A549 (cell line): ENCODE data around the gene FOXRED1. TPM values are rescaled to one million over a fixed set of nuclear protein-coding genes. Genes with fewer than 3 reads are reported as not detected.

Experiments used
- ATAC-seq, 2 experiments: fragments of 200-7000 bp in 1 of 2; fragments of >200 bp in 1 of 2; cut with Nextera tagmentation in 1 of 2; cut with Tn5 transposase in 1 of 2; 3 replicates each; pipeline versions ENCODE4 v1.8.0 to v1.9.1; 2018 to 2020; ENCODE audit warnings: mild to moderate bottlenecking in 1 of 2, moderate library complexity in 1 of 2
- CTCF ChIA-PET: fragments of 300-600 bp; sonication (Branson Sonifier 250); formaldehyde crosslinking; extraction: SDS; loops from one replicate; lab custom pipeline; 2021; ENCODE audit warnings: antibody characterized with exemption, inconsistent platforms; lab: Yijun Ruan, JAX
- POLR2A ChIA-PET: fragments of 350-600 bp; formaldehyde crosslinking; extraction: SDS; loops from one replicate; lab custom pipeline; 2021; ENCODE audit warnings: antibody characterized with exemption, inconsistent platforms; lab: Yijun Ruan, JAX
- DNase-seq, 2 experiments: peaks; one replicate each; pipeline versions ENCODE4 v3.0.0 to v3.0.0-alpha.2; 2011 to 2016; ENCODE audit warnings: low read depth in 1 of 2, low spot score in 1 of 2
- FAIRE-seq: peaks from 2 replicates; lab custom pipeline; 2011; peaks lifted over from hg19 to GRCh38; lab: Jason Lieb, UNC
- H3K27ac ChIP-seq, 2 experiments: fragments of >200 bp; sonication (Bioruptor Twin); formaldehyde crosslinking; 3 replicates each; pipeline ENCODE4 v1.5.1; 2016 to 2017
- H3K4me1 ChIP-seq: fragments of >200 bp; sonication (Bioruptor Twin); formaldehyde crosslinking; 3 replicates; pipeline ENCODE4 v1.6.1; 2016
- H3K4me2 ChIP-seq: fragments of >200 bp; sonication (Bioruptor Twin); formaldehyde crosslinking; 3 replicates; pipeline ENCODE4 v1.6.1; 2016
- H3K4me3 ChIP-seq: fragments of >200 bp; sonication (Bioruptor Twin); formaldehyde crosslinking; 3 replicates; pipeline ENCODE4 v1.5.1; 2016
- H3K9me3 ChIP-seq: fragments of >200 bp; sonication (Bioruptor Twin); formaldehyde crosslinking; 3 replicates; pipeline ENCODE4 v1.6.1; 2016
- EHF ChIP-seq: fragments of 250-450 bp; sonication (Bioruptor Pico); IDR thresholded peaks from 2 replicates; pipeline ENCODE4 v1.5.0; 2020; ENCODE audit warnings: mild to moderate bottlenecking
- FOSB ChIP-seq: fragments of 250-450 bp; sonication (Bioruptor Pico); IDR thresholded peaks from 2 replicates; pipeline ENCODE4 v1.5.0; 2020; ENCODE audit warnings: mild to moderate bottlenecking, moderate library complexity
- HMGXB4 ChIP-seq: fragments of 250-450 bp; sonication (Bioruptor Pico); IDR thresholded peaks from 2 replicates; pipeline ENCODE4 v1.5.0; 2021; ENCODE audit warnings: mild to moderate bottlenecking, moderate library complexity, borderline replicate concordance
- JUN ChIP-seq, 2 experiments: fragments of >200 bp; sonication (Bioruptor Twin); formaldehyde crosslinking; IDR thresholded peaks; 2 replicates in 1 of 2; 3 replicates in 1 of 2; pipeline ENCODE4 v1.6.1; 2016 to 2017
- JUNB ChIP-seq: fragments of >200 bp; sonication (Bioruptor Twin); formaldehyde crosslinking; IDR thresholded peaks from 2 replicates; pipeline ENCODE4 v1.6.1; 2016
- KDM1A ChIP-seq: fragments of 200-600 bp; sonication (generic); IDR thresholded peaks from 2 replicates; pipeline ENCODE4 v1.6.1; 2016; ENCODE audit warnings: low read depth, mild to moderate bottlenecking
- MAZ ChIP-seq: fragments of 150-350 bp; IDR thresholded peaks from 2 replicates; pipeline ENCODE4 v1.6.1; 2014; ENCODE audit warnings: antibody characterized with exemption, low read depth, low read length, borderline replicate concordance
- MYC ChIP-seq: IDR thresholded peaks from 2 replicates; pipeline ENCODE4 v1.6.1; 2012; ENCODE audit warnings: mild to moderate bottlenecking, inconsistent platforms, low read length, improper control_type of control experiment, borderline replicate concordance
- RARB ChIP-seq: fragments of 250-450 bp; sonication (Bioruptor Pico); IDR thresholded peaks from 2 replicates; pipeline ENCODE4 v1.8.0; 2021; ENCODE audit warnings: mild to moderate bottlenecking, moderate library complexity
- RFX5 ChIP-seq: fragments of 450-650 bp; IDR thresholded peaks from 2 replicates; pipeline ENCODE4 v1.7.1; 2014; ENCODE audit warnings: antibody characterized with exemption, mild to moderate bottlenecking, moderate library complexity
- RNF2 ChIP-seq: fragments of 200-600 bp; sonication (generic); IDR thresholded peaks from 2 replicates; pipeline ENCODE4 v1.6.1; 2016; ENCODE audit warnings: low read depth, mild to moderate bottlenecking, antibody characterized with exemption, moderate library complexity, borderline replicate concordance
- SREBF2 ChIP-seq: fragments of 450-650 bp; IDR thresholded peaks from 2 replicates; pipeline ENCODE4 v1.6.1; 2014; ENCODE audit warnings: mild to moderate bottlenecking, moderate library complexity
- TP53 ChIP-seq: fragments of 250-450 bp; sonication (Bioruptor Pico); IDR thresholded peaks from 2 replicates; pipeline ENCODE4 v1.5.0; 2021; ENCODE audit warnings: mild to moderate bottlenecking, moderate library complexity
- ZNF302 ChIP-seq: fragments of 250-450 bp; sonication (Bioruptor Pico); IDR thresholded peaks from 2 replicates; pipeline ENCODE4 v1.9.0; 2021; ENCODE audit warnings: inconsistent platforms, mild to moderate bottlenecking, moderate library complexity
- ZSCAN20 ChIP-seq: fragments of 250-450 bp; sonication (Bioruptor Pico); IDR thresholded peaks from 2 replicates; pipeline ENCODE4 v1.8.0; 2022; ENCODE audit warnings: mild to moderate bottlenecking, moderate library complexity
- WGBS: methylation state at CpG from one replicate; pipeline ENCODE4 v1.1.6; 2017; ENCODE audit errors: missing lambda C conversion rate; 5-methylcytosine and 5-hydroxymethylcytosine counted together
- polyA plus RNA-seq, 4 experiments: library from polyadenylated mRNA; depleted of rRNA in 3 of 4; stranded (reverse); fragments of >200 nt; fragmentation: RNase III in 1 of 4; extraction: RNeasy Plus Mini Kit Qiagen cat#74134 plus additional on column Dnase treatment in 1 of 4; gene quantifications; 2 replicates in 3 of 4; 3 replicates in 1 of 4; pipeline ENCODE4 v1.2.3, GENCODE V29; 2011 to 2017
- TF ChIP-seq, protein P1 (sequence below): fragments of >200 bp; sonication (Bioruptor Twin); formaldehyde crosslinking; IDR thresholded peaks from 3 replicates; pipeline ENCODE4 v1.6.1; 2016
- TF ChIP-seq, protein P2 (sequence below): fragments of >200 bp; sonication (Bioruptor Twin); formaldehyde crosslinking; IDR thresholded peaks from 2 replicates; pipeline ENCODE4 v1.6.1; 2016
- TF ChIP-seq, protein P3 (sequence below): fragments of 450-650 bp; IDR thresholded peaks from 2 replicates; pipeline ENCODE4 v1.6.1; 2014; ENCODE audit warnings: antibody characterized with exemption

FOXRED1 gene
- polyA plus RNA-seq, 2 of the 4 experiments (the other 2 are of a cell fraction), result 22.7 to 28.9 TPM

DNA sequence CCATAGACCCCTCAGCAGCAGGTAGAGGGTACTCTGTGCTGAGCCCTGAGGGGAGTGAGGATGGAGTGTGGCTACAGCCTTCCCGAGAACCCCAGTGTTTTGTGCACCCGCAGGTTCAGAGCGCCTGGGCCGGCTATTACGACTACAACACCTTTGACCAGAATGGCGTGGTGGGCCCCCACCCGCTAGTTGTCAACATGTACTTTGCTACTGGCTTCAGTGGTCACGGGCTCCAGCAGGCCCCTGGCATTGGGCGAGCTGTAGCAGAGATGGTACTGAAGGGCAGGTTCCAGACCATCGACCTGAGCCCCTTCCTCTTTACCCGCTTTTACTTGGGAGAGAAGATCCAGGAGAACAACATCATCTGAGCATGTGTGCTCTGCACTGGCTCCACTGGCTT is 8.4 kb downstream of the FOXRED1 start:
- ChIA-PET CTCF (no interaction called here), POLR2A (no interaction called here)
- Histone ChIP-seq H3K4me2 (no peak overlapping the region), H3K4me3 (no peak overlapping the region), H3K4me1 (0 out of 3 replicates have a peak, but pooled peaks cover 2% of the 10 kb centered on the region), H3K9me3 (no peaks in the 10 kb centered on the region), H3K27ac (no peak overlapping the region; a peak in 1 of 6 replicates)
- DNase-seq (no peak), ATAC-seq (no peak), FAIRE-seq (no peak)
- 94% methylated on average over 4 of the region's 11 CpGs for WGBS
- TF ChIP-seq FOSB (CRISPR knock-in tag), result no peak
- TF ChIP-seq RFX5, result no peak
- TF ChIP-seq, protein P1, sequence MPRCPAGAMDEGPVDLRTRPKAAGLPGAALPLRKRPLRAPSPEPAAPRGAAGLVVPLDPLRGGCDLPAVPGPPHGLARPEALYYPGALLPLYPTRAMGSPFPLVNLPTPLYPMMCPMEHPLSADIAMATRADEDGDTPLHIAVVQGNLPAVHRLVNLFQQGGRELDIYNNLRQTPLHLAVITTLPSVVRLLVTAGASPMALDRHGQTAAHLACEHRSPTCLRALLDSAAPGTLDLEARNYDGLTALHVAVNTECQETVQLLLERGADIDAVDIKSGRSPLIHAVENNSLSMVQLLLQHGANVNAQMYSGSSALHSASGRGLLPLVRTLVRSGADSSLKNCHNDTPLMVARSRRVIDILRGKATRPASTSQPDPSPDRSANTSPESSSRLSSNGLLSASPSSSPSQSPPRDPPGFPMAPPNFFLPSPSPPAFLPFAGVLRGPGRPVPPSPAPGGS, result no peak
- TF ChIP-seq JUNB, result no peak
- no peak for TF ChIP-seq HMGXB4 (CRISPR knock-in tag)
- no peak for TF ChIP-seq MYC
- no peak for TF ChIP-seq ZNF302 (CRISPR knock-in tag)
- TF ChIP-seq, protein P2, sequence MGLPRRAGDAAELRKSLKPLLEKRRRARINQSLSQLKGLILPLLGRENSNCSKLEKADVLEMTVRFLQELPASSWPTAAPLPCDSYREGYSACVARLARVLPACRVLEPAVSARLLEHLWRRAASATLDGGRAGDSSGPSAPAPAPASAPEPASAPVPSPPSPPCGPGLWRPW, result no peak
- TF ChIP-seq SREBF2, result no peak
- TF ChIP-seq RNF2, result no peak

DNA sequence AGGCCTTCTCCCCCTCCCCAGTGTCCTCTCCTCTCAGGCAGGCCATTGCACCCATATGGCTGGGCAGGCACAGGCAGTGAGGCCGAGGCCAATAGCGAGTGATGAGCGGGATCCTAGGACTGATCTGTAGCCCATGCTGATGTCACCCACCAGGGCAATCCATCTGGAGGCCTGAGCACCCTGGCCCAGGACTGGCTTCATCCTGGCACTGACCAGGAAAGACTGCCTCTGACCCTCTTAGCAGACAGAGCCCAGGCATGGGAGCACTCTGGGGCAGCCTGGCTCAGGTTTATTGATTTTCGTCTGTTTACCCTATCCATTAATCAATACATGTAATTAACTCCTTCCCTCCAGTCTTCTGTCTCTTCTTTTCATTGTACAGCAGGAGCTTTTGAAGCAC is 8.8 kb downstream of the FOXRED1 start:
- no peak overlapping the region for H3K4me2 ChIP-seq
- 97% methylated on average over 4 of the region's 4 CpGs for WGBS

GRCh38 chr11:126279191-126279590 is 10.2 kb downstream of the FOXRED1 start:
- no peak for FAIRE-seq
- no peak for DNase-seq
- Histone ChIP-seq H3K4me1 (peaks cover 8% of the 10 kb centered on the region; the same call in 2 of the 3 replicates), H3K4me2 (no peak overlapping the region), H3K4me3 (no peak overlapping the region), H3K9me3 (no peaks in the 10 kb centered on the region), H3K27ac (no peak overlapping the region)
- CTCF ChIA-PET, result no interaction called here
- WGBS, result 82% methylated on average over 8 of the region's 8 CpGs
- POLR2A ChIA-PET, result no interaction called here
- no peak for ATAC-seq
- TF ChIP-seq RNF2, result no peak
- no peak for TF ChIP-seq SREBF2
- no peak for TF ChIP-seq KDM1A
- TF ChIP-seq, protein P3, sequence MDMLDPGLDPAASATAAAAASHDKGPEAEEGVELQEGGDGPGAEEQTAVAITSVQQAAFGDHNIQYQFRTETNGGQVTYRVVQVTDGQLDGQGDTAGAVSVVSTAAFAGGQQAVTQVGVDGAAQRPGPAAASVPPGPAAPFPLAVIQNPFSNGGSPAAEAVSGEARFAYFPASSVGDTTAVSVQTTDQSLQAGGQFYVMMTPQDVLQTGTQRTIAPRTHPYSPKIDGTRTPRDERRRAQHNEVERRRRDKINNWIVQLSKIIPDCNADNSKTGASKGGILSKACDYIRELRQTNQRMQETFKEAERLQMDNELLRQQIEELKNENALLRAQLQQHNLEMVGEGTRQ, result no peak
- TF ChIP-seq EHF (CRISPR knock-in tag), result no peak
- TF ChIP-seq TP53, result no peak
- TF ChIP-seq JUN (IDR thresholded peaks at IDR 0.05), result no peak
- no peak for TF ChIP-seq ZSCAN20 (CRISPR knock-in tag)
- TF ChIP-seq MAZ, result no peak
- no peak for TF ChIP-seq RARB (CRISPR knock-in tag)

More for the DNA sequence above, 8.8 kb downstream of the FOXRED1 start:
- Histone ChIP-seq H3K4me3 (no peak overlapping the region), H3K9me3 (no peaks in the 10 kb centered on the region), H3K4me1 (0 out of 3 replicates have a peak, but pooled peaks cover 3% of the 10 kb centered on the region), H3K27ac (no peak overlapping the region)
- CTCF ChIA-PET, result no interaction called here
- ATAC-seq (no peak), DNase-seq (no peak), FAIRE-seq (no peak)
- POLR2A ChIA-PET, result interaction anchor here (1.0 kb wide), 1 partner anchor 9 kb away, joined by 3 read pairs; the partner anchor contains the start of genes FOXRED1 and SRPRA
- no peak for TF ChIP-seq RNF2
- TF ChIP-seq, all 56 proteins: peak for 0
